Stimulated activated CD4-positive, alpha-beta T cell treated with anti-CD3 and anti-CD28 coated beads, Interleukin-4, amount 100 ng/mL, for 24 hours (primary cell): Measurements from ENCODE around the gene CDH23.

Experiments used
- DNase-seq: peaks from one replicate; pipeline ENCODE4 v3.0.0-alpha.2; 2020

The CDH23 gene

DNA sequence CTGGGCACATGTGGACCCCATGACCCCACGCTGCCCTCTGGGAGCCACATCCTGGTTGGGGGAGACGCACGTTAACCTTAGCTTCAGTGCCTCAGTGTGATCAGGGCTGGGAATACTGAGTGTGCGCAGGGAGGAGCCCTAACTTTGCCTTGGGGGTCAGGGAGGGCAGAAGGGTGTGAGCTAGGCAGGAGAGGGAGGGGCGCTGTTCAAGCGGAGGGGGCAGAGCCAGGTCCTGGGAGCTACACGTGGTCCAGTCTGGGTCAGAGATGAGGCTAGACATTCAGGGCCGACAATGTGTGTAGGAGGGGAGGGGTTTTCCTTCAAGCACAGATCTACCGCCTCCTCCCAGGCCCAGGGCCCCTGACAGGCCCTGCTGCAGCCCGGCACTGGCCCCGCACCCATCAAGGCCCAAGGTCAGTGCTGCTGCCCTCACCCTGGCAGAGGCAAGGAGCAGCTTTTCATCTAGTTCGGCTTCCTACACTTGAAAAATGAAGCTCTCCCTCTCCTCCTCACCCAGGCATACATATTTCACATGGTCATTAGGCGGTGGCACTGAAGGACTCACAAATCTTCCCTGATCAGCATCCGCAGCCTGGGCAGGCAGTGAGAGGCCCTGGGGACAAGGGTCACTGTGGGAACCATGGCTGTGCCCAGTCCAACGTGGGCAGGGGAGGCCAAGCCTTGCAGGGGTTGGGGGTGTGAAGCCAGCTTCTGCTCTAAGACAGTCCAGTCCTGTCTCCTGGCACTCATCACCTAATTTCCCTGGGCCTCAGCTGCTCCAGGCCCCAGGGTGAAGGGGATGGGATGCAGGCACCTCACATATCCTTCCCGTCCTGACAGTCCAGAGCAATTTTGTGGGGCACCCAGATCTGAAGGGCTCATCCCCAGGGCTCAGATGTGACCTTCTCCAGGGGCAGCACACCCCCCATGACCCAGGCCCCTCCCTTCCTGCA lies 275.6 kb downstream of the CDH23 start:
- no peak for DNase-seq

GRCh38 chr10:71675295-71675970 lies 278.7 kb downstream of the CDH23 start:
- DNase-seq, result no peak

- no peak for DNase-seq
These were observed 280.5 kb downstream of the CDH23 start for GRCh38 chr10:71677261-71677660.

GRCh38 chr10:71678057-71678805 lies 281.5 kb downstream of the CDH23 start:
- DNase-seq, result no peak

DNA sequence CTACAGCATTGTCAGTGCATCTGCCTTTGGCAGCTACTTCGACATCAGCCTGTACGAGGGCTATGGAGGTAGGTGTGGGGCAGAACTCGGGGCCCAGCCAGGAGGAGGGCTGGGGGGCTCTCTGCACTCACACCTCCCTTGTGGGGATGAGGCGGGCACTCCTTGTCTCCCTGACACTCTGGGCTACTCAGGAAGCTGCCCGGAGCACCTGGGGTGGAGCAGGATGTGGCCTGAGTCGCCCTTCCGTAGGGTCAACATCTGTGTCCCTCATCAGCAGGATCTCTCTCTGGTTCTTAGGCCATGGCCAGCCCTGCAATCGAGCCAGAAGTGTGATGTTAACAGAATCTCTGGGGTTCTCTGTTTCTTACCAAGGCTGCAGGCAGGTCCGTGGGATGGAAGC lies 282.7 kb downstream of the CDH23 start:
- no peak for DNase-seq

DNA sequence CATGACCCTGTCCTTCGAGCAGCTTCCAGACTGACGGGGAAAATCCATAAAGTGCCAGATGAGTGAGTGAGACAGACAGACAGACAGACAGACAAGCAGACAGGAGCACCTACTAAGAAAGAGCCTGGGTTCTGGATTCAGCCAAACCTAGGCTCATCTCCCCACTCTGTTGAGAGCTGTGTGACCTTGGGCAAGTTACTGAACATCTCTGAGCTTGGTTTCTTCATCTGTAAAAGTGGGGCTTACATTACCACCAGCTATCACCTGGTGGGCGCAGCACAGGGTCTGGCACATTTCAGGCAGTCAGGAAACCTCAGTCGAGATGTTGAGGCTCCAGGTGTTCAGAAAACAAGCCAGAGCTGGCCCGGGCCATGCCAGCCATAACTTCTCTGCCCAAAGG lies 285.3 kb downstream of the CDH23 start:
- no peak for DNase-seq

GRCh38 chr10:71683301-71683700 lies 286.6 kb downstream of the CDH23 start:
- no peak for DNase-seq

GRCh38 chr10:71684356-71685173 lies 287.8 kb downstream of the CDH23 start:
- peak; percentile 36 for DNase-seq

DNA sequence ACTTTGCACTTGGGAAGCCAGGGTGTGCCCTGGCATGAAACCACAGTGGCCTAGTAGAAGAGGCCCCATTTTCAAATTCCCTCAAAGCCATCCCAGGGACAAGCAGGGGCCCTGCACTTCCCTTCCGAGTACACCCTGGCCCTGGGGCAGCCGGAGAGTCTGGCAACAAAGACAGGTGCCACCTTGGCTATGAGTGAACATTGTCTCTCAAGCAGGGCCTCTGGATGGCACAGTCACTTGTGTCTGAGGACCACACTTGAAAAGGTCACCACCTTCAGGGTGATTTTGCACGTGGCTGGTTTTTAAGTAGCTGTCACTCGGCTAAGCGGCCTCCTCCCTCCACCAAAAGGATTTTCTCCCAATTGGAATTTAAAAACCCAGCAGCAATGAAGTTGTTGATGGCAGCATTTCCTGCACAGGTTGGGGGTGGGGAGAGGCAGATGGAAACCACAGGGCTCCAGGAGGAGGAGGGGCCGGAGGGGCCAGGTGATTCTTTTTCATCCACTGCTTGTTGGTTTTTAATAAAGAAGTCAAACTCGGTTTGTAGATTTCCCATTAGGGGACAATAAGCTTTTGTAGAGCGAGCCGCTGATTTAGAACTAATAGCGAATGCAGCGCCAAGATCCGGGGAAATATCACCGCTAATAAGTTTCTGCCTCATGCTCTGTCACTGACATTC lies 289.0 kb downstream of the CDH23 start:
- no peak for DNase-seq

- no peak for DNase-seq
These were observed 290.4 kb downstream of the CDH23 start for GRCh38 chr10:71687077-71687476.

DNA sequence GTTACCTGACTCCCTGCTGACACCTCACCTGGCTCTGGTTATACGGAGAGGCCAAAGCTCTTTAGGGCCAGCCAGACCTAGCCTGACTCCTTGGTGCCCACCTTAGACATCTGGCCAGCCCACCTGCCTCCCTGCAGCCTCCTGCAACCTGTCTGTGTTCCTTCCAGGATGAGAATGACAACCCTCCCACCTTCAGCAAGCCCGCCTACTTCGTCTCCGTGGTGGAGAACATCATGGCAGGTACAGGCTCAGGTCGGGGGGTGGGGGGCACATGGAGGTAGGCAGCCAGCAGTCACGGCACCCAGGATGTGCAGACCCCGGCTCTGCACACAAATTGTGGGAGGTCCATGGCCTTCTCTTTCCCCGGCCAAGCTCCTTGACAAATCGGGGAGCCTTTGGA lies 290.8 kb downstream of the CDH23 start:
- no peak for DNase-seq

- DNase-seq, result no peak
These were observed 291.5 kb downstream of the CDH23 start for GRCh38 chr10:71688256-71688655.

GRCh38 chr10:71690094-71690720 lies 293.5 kb downstream of the CDH23 start:
- DNase-seq, result no peak

DNA sequence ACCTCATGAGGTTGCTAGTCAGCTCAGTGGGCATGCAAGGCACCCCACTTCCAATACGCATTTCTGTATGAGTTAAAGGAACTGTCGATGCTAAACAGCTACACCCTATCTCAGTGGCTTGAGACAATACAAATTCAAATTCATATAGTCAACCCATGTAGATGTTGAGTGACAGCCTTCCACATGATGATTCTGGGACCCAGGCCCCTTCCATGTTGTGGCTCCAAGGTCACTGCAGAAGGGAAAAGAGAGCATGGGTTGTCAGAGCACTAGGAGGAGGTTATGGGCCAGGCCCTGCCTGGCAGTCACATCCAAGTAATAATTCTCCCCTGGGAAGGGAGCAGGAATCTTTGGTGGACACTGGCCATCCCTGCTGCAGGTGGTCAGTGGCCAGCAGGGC lies 294.7 kb downstream of the CDH23 start:
- no peak for DNase-seq

- no peak for DNase-seq
These were observed 296.0 kb downstream of the CDH23 start for GRCh38 chr10:71692598-71693306.

DNA sequence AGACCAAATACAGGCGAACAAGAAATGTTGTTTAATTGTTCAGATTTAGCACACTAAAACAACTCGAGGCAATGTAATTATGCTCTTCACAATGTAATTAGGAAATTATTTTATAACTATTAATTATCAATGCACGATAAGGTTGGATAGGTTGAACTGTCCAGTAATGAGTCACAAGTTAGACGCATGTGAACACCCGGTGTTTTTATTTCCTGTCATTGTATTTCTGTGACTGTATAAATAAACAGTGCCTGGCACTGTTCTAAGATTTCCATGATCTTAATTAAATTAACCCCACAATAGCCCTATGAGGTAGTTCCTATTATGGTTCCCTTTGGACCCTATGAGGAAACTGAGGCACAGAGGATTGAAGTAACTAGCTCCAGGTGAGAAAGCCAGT lies 296.7 kb downstream of the CDH23 start:
- no peak for DNase-seq

GRCh38 chr10:71694039-71694501 lies 297.4 kb downstream of the CDH23 start:
- DNase-seq, result no peak

DNA sequence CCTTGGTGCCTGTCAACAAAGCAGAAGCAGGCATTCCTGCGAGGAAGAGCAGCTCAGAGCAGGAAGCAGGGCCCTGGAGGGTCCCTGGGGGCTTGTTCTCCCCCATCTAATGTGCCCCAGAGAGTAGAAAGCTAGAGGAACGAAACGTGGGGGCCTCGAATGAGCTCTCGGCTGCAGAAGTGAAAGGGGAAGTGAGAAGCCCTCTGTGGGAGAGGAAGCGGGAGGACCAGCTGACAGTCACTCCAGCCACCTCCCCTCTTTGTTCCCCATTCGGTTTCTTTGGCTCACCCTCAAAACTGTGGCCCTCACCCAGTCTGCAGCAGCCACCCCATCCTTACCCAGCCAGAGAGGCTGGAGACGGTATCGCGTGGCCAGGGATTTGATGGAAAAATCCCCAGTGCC lies 297.8 kb downstream of the CDH23 start:
- DNase-seq, result peak; percentile 36

DNA sequence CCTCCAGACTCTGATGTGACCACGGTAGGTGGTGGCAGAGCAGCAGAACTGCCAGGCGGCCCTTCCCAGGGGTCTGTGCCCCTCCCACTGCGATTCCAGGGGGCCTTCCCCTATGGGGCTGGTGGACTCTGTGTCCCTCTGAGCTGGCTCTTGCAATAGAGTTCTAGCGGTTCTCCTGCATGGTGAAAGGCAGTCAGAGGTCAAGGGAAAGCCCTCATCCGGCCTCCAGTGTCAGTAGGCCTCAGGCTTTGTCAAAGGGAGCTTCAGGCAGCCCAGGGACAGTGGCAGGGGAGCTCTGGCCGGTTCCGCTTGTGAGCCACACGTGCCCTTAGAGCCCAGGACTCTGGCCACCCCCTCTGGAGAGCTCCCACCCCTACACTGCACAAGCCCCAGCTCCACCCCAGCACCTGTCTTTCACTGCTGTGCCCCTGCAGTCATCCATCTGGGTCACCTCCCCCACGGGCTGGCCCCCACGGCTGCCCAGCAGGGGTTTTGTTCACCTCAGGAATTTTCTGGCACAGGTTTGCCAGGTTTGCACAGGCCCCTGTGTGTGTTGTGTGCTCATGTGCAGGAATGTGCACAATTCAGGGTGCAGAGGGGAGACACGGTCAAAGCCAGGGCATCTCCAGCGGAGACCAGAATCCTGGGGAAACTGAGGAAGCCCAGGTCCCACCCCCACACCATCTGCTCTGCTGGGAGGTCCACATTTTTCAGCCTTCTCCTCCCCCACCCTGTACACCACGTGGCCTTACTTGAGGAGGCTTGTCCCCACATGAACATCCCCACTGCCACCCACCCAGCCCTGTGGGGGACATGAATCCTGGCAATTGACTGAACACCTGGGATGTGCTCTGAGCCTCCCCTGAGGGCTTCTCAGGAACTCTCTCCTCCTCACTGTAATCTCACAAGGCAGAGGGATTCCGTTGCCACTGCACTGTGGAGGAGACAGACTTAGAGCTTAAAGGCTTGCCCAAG lies 299.1 kb downstream of the CDH23 start:
- DNase-seq, result no peak
